ENCODE results near the gene ZC3H13.
A peak's percentile ranks its signal among the peaks of the same experiment; 100 is the strongest.

The ZC3H13 gene, protein sequence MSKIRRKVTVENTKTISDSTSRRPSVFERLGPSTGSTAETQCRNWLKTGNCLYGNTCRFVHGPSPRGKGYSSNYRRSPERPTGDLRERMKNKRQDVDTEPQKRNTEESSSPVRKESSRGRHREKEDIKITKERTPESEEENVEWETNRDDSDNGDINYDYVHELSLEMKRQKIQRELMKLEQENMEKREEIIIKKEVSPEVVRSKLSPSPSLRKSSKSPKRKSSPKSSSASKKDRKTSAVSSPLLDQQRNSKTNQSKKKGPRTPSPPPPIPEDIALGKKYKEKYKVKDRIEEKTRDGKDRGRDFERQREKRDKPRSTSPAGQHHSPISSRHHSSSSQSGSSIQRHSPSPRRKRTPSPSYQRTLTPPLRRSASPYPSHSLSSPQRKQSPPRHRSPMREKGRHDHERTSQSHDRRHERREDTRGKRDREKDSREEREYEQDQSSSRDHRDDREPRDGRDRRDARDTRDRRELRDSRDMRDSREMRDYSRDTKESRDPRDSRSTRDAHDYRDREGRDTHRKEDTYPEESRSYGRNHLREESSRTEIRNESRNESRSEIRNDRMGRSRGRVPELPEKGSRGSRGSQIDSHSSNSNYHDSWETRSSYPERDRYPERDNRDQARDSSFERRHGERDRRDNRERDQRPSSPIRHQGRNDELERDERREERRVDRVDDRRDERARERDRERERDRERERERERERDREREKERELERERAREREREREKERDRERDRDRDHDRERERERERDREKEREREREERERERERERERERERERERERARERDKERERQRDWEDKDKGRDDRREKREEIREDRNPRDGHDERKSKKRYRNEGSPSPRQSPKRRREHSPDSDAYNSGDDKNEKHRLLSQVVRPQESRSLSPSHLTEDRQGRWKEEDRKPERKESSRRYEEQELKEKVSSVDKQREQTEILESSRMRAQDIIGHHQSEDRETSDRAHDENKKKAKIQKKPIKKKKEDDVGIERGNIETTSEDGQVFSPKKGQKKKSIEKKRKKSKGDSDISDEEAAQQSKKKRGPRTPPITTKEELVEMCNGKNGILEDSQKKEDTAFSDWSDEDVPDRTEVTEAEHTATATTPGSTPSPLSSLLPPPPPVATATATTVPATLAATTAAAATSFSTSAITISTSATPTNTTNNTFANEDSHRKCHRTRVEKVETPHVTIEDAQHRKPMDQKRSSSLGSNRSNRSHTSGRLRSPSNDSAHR (N-terminal part only)

GRCh38 chr13:46052319-46053161 is at the start of gene ZC3H13:
Gene ZC3H13 (minus strand): TSS chr13:46052746. CDS start chr13:46045507, 7,239 bp downstream.
- peak; percentile 92 for DNase-seq (ENCODE audit: low spot score)

GRCh38 chr13:46102255-46102605 is 49.7 kb upstream of the ZC3H13 start:
- DNase-seq (ENCODE audit: low spot score): no peak

DNA sequence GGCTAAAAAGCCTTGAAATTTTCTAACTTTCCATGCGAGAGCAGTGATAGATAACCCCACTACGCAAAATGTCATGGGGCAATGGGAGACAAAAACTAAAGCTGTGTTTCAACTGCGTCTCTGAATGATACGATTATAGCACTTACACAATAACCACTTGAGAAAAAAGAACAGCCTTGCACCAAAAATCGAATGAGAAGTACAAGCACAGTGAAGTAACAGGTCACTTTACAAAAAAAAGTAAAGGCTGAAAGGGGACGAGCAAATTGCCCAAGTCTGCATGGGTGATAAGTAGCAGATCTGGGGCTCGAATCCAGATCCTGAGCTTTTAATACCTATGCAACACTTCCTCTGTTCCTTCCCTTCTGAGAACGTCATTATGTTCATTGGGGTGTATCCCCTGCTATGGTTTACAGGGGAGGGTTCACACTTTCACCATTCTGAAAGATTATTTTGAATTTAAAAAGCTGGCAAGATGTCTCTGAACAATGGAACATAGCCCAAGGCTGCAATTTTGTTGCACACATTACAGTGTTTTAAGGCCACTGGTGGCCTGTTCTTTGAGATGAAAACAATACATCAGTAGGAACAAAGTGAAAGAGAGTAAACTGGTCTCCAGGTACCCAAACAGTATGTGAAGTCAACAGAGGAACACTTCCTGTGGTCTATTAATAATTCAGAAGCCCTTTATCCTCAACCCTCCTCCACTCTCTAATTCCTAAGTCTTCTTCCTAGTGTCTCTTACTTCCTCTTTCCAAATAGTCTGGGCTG is 49.1 kb upstream of the ZC3H13 start:
- no peak for DNase-seq (ENCODE audit: low spot score)

- no peak for DNase-seq (ENCODE audit: low spot score)
Measured at GRCh38 chr13:46101002-46101401, 48.5 kb upstream of the ZC3H13 start.

DNA sequence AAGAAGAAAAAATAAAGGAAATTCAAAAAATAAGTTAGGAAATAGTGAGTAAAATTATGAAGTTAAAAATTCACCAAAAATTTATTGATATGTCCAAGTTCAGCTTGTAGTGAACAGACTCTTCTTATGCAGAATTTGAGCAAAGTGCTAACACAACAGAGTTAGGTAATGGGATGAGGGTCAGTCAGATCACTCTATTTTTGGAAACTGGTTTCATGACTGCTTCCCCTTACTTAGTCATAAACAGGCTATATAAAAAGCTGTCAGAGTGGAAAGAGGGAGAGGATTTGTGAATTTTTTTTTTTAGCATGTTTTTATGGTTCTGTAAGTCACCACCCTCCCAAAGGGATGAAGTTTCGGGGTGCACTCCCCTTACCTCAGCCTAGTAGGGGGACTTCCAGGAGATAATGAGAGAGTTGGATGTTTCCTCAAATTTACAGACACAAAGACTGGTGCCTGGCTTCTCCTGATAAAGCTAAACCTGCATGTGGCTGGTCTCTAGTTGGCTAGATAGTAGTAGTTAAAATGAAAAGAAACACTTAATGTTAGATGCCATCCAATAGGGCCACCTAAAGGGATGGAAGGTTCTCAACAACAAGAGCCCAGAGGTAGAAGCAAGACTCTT is 47.8 kb upstream of the ZC3H13 start:
- DNase-seq (ENCODE audit: low spot score): no peak

DNA sequence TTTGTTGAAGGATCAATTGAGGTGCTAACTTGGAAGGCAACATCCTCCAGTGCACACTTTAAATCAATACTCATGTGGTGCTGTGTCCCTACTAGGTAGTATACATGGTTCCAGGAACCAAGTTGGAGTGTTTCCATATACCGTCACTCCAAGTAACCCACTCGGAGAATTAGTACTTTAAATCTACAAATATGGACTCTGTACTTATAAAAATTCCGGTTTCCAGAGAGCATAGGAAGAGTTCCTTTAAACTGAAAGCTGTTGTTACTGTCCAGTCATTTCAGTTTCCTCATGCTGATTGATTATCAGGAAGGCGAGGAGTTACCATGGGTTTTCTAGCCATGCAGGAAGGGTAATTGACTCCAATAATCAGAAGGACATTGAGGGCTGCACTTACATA is 45.1 kb upstream of the ZC3H13 start:
- DNase-seq (ENCODE audit: low spot score): no peak

- no peak for DNase-seq (ENCODE audit: low spot score)
Measured at GRCh38 chr13:46097015-46097414, 44.5 kb upstream of the ZC3H13 start.

- no peak for DNase-seq (ENCODE audit: low spot score)
Measured at GRCh38 chr13:46094478-46094877, 41.9 kb upstream of the ZC3H13 start.

GRCh38 chr13:46088821-46089562 is 36.4 kb upstream of the ZC3H13 start:
- no peak for DNase-seq (ENCODE audit: low spot score)

DNA sequence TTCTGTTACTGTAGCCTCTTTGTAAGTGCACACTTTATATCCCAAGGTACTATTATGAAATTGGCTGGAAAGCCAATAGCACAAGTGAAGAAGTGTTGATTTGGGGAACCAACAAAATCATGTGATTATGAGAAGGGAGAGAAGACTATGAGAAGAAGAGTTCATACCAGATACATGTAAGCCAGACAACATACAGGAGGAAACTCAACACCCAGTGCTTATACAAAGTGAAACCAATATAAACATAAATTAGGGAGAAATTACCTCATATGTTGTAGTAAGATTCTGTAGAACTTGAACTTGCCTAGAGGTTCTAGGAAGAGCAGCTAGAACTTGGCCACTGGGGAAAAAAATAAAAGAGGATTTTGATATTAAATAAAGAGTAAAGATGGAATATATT is 34.9 kb upstream of the ZC3H13 start:
- DNase-seq (ENCODE audit: low spot score): no peak

- DNase-seq (ENCODE audit: low spot score): no peak
Measured at GRCh38 chr13:46086985-46087384, 34.4 kb upstream of the ZC3H13 start.

DNA sequence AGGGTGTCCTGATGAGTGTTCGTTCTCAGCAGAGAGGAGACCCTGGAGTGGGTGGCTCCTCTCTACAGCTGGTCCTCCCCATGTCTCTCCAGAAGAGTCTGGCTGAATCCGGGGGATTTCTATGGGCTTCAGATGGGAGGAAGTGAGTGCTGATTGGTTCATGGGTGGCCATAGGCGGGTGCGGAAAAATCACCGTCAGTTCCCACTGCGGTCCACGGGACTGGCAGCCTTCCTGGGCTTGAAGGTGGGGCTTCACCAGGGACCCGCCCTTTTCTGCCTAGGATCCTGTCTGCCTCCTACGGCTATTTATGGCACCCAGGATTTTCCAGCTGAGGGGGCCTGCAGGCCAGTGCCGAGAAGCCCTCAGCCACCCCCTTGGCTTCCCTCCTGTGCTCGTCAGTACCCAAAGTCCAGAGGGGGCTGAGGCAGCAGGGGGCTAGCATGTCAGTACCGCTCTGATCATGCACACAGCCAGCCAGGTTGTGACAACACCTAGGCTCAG is 33.9 kb upstream of the ZC3H13 start:
- no peak for DNase-seq (ENCODE audit: low spot score)

DNA sequence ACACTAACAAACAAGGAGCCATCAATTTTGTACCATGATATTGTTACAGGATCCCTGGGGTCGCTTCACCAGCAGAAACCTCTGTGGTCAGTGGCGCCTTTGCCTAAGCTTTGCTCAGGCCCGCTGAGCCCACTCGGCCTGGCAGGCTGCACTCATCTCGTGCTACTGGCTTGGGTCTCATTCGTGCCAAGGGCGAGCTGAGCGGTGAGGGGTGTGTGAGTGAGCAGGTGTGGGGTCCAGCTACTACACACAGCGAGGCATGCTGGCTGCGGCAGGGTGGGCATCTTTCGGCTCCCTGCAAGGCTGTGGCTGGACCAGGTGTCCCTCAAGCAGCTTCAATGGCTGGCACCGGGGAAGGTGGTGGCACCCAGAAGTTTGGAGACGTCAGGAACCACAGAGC is 33.2 kb upstream of the ZC3H13 start:
- DNase-seq (ENCODE audit: low spot score): no peak

DNA sequence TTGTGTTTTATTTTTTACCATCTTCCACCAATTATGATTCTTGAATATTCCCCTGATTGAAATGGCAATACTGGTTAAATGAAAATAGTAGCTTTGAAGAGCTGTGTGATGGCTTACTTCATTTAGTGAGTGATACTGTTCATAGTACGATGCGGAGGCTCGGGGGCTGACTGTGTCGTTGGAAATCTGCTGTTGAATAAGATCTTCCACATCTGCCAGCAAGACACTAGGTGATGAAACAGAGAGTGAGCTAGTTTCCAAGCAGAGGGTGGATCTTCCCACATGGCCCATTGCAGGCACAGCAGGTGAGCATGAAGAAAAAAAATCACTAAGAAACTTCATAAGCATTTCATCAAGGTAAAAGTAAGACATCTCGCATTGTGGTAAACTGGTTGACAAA is 29.8 kb upstream of the ZC3H13 start:
- DNase-seq (ENCODE audit: low spot score): no peak

- DNase-seq (ENCODE audit: low spot score): no peak
Measured at GRCh38 chr13:46079770-46080169, 27.2 kb upstream of the ZC3H13 start.

DNA sequence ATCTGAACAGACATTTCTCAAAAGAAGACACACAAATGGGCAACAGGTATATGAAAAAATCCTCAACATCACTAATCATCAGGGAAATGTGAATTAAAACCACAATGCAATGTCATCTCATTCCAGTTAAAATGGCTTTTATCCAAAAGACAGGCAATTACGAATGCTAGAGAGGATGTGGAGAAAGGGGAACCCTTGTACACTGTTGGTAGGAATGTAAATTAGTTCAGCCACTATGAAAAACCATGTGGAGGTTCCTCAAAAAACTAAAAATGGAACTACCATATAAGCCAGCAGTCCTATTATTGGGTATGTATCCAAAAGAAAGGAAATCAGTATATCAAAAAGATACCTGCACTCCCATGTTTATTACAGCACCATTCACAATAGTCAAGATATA is 24.7 kb upstream of the ZC3H13 start:
- DNase-seq (ENCODE audit: low spot score): no peak

GRCh38 chr13:46076827-46077226 is 24.3 kb upstream of the ZC3H13 start:
- no peak for DNase-seq (ENCODE audit: low spot score)

- no peak for DNase-seq (ENCODE audit: low spot score)
Measured at GRCh38 chr13:46075811-46076210, 23.3 kb upstream of the ZC3H13 start.

DNA sequence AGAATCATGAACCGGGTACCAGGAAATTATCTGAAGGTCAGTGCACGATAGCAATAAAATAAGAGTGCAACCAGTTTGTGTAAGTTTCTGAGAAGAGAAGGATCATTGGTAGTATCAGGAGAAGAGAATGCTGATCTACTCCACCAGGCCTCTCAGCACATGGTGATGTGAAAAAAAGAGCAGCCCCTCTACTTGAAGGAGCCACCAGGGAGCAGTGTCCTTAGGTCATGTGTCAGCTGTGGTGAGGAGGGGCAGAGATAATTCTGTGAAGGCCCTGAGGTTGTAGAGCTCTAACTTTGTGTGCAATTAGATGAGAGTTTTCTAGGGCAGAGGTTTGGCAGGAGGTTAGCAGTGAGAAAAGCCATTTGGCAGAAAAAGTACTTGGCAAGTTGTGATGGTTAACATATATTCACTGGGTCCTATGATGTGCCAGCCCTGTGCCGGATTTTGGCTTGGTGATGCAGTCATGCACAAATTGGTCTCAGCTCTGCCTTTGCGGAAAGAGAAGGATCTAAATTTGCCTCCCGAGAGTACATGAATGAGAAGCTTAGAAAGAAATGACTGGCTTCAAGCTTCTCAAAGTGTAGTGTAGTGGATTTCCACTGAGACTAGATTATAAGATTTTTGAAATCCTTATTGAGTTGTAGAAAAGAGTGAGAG is 19.2 kb upstream of the ZC3H13 start:
- peak; percentile 31 for DNase-seq (ENCODE audit: low spot score)

Measured in germinal center (tissue), 1 donor.